ENCODE data around the gene PRSS50.
"Not testable (repeated sequence)": the region's sequence is repeated elsewhere in the genome, so short reads cannot be mapped to it uniquely, and the experiment has no call there.

PRSS50 gene

DNA sequence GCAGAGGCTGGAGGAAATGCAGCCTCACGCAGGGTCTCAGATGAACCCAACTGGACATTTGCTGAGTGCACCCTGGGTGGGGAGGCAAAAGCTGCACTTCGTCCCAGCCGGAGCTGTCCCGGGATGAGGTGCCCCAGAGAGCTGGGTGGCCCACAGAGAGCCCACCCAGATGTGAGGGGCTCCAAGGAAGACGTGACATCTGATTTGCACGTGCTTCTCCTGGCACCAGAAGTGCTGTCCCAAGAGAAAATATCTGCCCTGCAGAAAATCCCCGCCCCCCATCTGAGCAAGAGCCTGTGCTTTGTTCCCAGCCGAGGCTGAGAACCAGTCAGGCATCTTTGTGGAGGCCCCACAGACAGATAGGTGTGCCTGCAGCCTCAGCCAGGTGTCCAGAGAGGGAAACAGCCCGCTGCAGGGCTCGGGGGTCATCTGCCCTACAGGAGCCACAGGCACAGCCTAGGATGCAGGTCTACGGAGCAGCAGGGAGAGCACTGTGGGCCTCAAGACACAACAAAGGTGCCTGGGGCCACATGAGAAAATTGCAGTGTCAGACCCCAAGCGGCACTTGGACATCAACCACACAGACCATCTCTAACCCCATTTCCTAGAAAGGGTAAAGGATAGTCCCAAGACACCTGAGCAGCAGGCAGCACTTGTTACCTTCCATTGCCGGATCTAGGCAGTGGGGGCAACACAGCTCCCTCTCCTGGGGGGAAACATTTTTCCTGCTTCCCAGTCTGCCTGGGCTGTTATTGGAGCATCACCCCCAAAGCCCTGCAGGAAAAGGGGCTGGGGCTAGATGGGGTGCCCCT lies 10.7 kb downstream of the PRSS50 start:
- no peak for DNase-seq

DNA sequence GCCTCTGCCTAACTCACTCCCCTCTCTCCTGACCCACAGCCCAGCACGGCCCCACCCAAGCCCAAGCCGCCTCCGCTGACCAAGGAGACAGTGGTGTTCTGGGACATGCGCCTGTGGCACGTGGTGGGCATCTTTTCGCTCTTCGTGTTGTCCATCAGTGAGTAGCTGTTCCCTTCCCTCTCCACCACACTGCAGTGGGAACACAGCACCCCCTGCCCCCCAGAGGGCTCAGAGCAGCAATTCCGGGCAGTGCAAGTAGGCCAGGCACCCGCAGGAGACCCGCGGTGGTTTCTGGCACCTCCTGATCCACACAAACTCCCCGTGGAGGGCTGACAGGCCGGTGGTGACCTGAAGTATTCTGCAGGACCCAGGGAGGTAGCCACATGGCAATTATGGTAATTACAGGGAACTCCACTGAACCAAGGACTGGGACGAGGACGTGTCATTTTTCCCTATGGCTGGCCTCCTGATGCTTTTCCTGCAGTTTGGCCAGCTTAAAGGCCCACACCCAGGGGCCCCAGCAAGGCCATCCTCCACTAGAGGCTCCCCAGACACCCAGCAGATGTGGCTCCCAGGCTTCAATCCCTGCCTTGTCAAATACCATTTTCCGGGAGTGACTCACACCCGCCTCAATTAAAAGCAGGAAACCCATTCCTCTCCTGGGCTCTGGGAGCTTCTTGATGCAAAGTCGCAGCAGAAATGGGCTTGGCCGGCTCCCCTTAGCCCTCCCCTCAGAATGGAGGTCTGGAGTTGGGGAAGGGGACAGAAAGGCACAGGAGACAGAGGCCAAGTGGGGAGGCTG lies 11.7 kb downstream of the PRSS50 start:
- no peak for DNase-seq

DNA sequence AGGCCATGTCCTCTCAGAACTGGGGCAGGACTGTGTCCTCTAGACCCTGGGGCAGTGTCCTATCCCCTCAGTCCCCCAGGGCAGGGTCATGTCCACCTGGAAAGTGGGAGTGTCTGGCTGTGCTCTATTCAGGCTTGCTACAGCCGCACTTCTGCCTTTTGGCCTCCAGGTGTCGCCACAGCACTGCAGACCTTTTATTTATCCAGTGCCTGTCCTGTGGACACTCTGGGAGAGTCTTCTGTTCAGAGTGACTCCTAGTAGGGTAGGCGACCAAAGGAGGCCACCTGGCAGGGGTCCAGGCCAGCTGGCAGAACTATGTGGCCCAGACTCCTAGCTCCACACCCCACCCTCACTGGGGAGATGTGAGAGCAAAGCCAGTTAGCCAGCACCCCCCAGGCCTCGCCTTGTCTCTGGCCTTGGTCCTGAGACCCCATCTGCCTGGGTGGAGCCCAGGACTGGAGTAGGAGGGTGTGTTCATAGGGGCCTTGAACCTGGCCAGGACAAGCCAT lies 12.6 kb downstream of the PRSS50 start:
- peak; percentile 17 for DNase-seq

DNA sequence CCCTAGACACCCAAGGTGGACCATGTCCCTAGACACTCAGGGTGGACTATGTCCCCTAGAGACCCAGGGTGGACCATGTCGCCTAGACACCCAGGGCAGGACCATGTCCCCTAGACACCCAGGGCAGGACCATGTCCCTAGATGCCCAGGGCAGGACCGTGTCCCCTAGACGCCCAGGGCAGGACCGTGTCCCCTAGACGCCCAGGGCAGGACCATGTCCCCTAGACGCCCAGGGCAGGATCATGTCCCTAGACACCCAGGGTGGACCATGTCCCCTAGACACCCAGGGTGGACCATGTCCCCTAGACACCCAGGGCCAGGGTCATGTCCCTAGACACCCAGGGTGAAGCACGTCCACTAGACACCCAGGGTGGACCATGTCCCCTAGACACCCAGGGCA lies 13.3 kb downstream of the PRSS50 start:
- not testable (repeated sequence) for DNase-seq

- no peak for DNase-seq
Observed at GRCh38 chr3:46703013-46703520, 14.6 kb downstream of the PRSS50 start.

DNA sequence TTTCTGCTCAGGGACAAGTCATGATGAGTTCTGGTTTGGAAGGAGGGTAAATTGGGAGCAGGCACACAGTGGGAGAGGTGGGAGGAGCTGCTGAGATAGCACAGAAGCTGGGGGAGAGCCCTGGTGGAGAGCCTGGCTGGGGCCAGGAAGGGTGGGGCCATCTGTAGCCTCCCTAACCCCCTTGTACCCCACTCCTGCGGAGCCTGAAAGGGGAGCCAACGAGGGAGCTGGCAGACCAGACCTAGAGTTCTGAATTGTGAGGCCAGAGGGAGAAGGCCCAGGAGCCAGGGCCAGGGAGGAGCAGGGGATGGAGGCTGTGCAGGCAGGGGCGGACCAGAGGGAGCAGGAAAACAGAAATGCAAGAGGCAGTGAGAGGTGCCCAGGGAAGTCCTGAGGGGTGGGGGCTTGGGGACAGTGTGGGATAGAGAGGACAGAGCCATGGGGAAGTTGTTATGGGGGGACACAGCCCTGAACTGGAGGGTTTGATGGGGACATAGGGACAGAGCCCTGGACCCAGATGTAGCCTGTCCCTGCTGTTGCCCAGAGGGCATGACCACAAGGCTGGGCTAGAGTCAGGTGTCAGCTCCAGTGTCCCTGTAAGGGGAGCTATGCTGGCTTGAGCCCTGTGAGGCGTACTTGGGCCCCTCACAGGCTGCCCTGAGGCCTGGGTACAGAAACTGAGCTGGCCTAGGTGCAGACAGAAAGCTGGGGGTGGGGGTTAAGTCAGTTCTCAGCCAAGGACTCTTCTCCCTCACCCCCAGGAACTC lies 15.2 kb downstream of the PRSS50 start:
- no peak for DNase-seq

GRCh38 chr3:46701181-46701939 lies 16.3 kb downstream of the PRSS50 start, which contains the start of gene TMIE:
Gene TMIE (plus strand): TSS chr3:46701392. CDS start chr3:46701488, 96 bp downstream.
- DNase-seq: no peak

DNA sequence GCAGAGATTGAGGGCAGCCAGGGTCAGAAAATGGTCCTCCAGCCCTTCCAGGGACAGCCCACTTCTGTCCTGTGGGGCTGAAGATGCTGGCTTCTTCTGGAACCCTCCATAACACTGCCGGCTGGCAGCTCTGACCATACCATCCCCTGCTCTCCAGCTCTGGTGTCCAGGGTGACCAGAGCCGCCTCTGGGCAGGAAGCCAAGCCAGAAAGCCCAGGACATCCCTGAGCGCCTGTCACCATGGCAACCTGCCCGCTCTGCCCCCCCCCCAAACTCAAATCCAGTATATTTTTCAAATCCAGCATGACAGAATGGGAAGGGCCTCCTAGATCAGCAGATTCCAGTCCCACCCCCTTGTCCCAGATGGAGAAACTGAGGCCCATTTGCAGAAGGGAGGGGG lies 16.9 kb downstream of the PRSS50 start:
- no peak for DNase-seq

DNA sequence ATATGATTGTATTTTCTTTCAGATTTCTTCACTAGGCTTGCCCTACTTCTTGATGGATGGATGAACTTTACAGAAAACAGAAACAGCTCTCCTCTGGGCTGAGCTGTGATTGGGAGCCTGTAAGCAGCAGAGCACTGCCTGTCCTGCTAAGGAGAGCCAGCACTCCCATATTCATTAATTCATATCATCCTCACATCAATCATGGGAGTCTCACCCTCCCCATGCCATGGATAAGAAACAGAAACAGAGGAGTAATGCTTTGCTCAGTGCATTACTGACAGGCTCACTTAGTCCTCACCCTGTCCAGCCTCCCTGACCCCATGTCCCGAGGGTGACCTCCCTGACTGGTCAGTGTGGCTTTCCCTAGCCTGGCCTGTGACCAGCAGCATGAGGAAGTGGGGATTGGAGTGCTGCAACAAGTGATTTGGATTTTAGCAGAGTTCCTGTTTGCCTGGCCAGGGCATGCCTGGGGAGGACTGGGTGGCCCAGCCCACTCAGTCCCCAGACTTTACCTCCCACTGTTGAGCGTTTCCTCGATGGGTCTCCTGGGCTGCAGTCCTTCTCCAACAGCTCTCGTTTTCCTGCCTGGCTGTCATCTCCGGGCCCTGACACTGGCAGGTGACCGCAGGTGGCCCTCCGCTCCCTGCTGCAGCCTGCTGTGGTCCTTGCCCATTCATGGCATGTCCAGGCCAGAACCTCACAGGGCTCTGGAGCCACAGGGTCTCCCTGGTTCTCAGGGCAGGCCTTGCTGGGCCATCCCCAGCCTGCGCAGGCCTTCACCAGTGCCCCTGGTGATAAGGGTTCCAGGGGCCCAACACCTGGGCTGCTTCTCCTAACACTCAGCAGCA lies 17.8 kb downstream of the PRSS50 start:
- DNase-seq: no peak

DNA sequence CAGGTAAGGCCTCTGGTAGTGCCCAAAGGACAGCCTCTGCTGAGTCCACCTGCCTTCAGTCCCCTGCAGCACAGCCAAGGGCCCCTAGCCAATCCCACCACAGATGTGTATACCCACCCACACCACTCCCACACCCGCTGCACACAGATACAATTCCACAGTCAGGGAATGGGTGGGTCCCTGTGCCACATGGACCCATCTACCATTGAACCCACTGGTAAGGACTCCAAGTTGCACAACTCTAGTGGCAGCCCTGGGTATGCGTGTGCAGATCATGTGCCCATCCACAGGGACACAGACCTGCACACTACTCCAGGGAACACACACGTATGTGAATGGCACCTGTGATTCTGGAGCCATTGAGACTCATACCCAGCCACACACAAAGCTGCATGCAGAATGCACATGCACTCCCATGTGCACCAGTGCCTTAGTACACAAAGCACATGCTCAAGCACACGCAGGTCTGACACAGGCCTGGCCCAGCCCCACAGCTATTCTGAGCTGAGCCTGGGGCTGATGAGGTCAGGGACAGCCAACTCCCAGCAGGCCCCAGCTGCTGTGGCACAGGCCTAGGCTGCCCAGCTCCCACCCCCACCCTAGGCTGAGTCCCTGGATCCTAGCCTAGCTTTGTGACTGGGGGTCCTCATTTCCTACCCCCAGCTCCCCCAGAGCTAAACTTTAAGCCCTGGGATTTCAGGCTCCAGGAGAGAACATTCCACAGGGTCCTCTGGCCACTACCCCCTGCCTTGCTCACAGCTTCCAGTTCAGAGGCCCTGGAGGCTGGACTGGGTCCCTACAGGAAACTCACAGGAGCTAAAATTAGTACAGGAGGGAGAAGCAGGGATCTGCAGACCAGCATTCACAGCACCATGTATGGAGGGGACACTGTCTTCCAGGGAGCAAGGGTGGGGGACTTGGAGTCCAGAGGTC lies 21.4 kb downstream of the PRSS50 start:
- no peak for DNase-seq

GRCh38 chr3:46695177-46695961 lies 22.3 kb downstream of the PRSS50 start:
- DNase-seq: no peak

DNA sequence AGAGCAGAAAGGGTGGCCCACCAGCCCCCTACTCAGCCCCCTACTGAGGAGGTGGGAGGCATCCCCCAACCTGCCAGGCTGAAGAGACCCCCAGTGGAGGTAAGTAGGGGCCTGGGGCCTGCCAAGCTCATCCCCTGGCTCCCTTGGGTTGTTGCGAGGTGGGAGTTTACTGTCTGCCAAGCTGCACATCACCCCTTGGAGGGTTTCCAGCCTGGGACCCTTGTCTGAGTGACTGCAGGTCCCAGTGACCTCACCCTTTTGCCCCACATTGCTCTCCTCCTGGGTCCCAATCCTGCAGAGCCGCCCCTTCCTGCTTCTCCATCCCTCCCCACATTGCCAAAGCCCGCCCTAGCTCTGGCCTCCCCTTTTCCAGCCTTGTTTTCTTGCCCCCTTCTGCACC lies 23.1 kb downstream of the PRSS50 start:
- DNase-seq: no peak

DNA sequence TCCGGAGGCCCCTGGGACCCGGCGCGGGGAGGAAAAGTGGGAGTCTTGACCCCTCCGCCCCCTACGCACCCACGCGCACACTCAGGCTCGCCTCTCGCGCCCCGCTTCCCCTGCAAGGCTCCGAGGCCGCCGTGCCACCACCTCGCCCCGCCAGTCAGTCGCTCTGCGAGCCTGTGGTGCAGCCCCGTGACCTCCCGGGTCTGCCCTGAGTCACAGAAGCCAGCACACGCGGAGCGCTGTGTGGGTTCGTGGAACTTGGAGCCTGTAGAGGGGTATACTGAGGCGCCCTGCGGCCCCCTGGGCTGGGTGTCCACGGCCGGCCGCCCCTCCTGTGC lies 23.8 kb downstream of the PRSS50 start:
- no peak for DNase-seq

- DNase-seq: peak; percentile 9
Observed at GRCh38 chr3:46693038-46693891, 24.4 kb downstream of the PRSS50 start, which contains the start of gene ALS2CL. Gene ALS2CL (minus strand): TSS chr3:46693679. CDS start chr3:46689440, 4,239 bp downstream.

DNA sequence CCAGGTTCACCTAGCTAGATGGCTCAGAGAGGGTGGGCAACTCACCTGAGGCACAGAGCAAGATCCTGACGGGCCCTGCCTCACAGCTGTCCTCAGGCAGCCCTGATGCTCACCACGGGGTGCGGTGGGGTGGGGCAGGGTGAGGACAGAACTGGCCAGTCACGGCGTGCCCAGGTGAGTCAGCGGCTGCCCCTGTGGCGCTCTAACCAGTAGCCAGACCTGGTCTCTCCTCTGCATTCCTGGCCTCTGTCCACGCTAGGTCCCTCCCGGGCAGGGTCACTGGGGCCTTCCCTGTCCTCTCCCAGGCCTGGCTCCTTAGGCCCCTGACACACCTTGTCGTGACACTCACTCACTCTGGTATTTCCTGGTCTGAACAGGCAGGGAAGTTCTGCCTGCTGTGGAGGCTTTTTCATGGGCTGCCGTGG lies 25.1 kb downstream of the PRSS50 start:
- no peak for DNase-seq

DNA sequence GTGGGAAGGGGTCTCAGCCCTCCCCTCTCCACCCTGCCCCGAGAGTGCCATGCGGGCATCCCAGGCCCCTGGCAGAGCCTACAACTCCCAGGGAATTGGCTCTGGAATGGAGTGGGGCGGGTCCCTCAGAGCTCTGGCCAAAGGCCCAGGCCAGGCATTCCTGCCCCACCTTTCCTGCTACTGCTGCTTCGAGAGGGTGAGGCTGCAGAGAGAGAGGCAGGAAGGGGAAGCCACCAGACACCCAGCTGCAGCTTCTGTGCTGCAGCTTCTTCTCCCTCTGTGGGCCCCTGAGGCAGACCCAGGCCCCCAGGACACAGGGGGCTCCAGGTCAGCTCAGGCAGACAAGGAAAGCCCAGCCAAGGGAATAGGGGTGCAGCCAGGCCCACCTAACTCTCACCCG lies 26.9 kb downstream of the PRSS50 start:
- DNase-seq: no peak

GRCh38 chr3:46685446-46685845 lies 32.2 kb downstream of the PRSS50 start:
- no peak for DNase-seq

DNA sequence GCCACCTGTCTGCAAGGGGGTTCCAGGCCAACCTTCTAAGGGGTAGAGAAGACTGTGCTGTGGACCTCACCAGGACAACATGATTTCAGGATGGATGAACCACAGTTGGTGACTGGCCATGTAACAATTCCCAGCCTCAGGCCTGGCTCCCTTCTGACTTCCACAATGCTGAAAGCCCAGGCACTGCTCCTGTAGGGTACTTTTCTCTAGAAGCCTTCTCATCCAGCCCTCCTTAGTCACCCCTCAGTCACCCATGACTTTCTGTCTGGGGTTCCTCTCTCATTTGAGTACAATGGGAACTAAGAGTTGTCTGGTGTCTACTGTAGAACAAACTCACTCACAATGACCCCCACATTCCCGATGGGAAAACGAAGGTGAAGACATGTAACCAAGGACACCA lies 32.8 kb downstream of the PRSS50 start:
- DNase-seq: no peak
